ENCODE measurements around the gene BMP2K. TPM values are rescaled to one million over a fixed set of nuclear protein-coding genes. Genes with fewer than 3 reads are reported as not detected.

Gene BMP2K
- total and polyA plus RNA-seq, 12 donors = 4.9 to 36.5 (median 28.1) TPM

- DNase-seq (no peak), ATAC-seq (no peak)
- no peaks in the 10 kb centered on the region for H3K4me1 ChIP-seq
- WGBS, 2 donors = 94% methylated on average over 5 of the region's 5 CpGs
- H3K36me3 ChIP-seq = peaks cover 0 to 95% (median 30%) of the 10 kb centered on the region in 9 donors
- no peaks in the 10 kb centered on the region for H3K27me3 ChIP-seq
- no peak overlapping the region for H3K4me3 ChIP-seq
- H3K27ac ChIP-seq = no peak overlapping the region
- intact Hi-C loops (cut with DNase I) = loop anchor here in 1 of 10 donors (10.0 kb wide), 1 partner anchor 922 kb away; no protein-coding TSS in a partner anchor
- H3K9me3 ChIP-seq = no peaks in the 10 kb centered on the region
- no peak for TF ChIP-seq CTCF (IDR thresholded peaks at IDR 0.05)
Observed at GRCh38 chr4:78876568-78877320, 100.6 kb downstream of the BMP2K start.

GRCh38 chr4:78878031-78878430 lies 101.9 kb downstream of the BMP2K start:
- TF ChIP-seq CTCF (IDR thresholded peaks at IDR 0.05) = no peak
- no peak overlapping the region for H3K27ac ChIP-seq
- no peak overlapping the region for H3K4me3 ChIP-seq
- no peaks in the 10 kb centered on the region for H3K4me1 ChIP-seq
- DNase-seq = no peak
- H3K36me3 ChIP-seq = peaks cover 0 to 83% (median 20%) of the 10 kb centered on the region in 9 donors
- no peak for ATAC-seq
- no peaks in the 10 kb centered on the region for H3K27me3 ChIP-seq
- no peaks in the 10 kb centered on the region for H3K9me3 ChIP-seq
- intact Hi-C loops (cut with DNase I) = loop anchor here in 1 of 10 donors (10.0 kb wide), 1 partner anchor 923 kb away; no protein-coding TSS in a partner anchor
- WGBS, 2 donors = 95 to 100% methylated on average over 1 of the region's 1 CpG

GRCh38 chr4:78880874-78881492 lies 104.8 kb downstream of the BMP2K start:
- Histone ChIP-seq H3K4me1 (no peaks in the 10 kb centered on the region), H3K36me3 (peaks cover 0 to 67% (median 15%) of the 10 kb centered on the region in 9 donors), H3K9me3 (no peaks in the 10 kb centered on the region), H3K27ac (no peak overlapping the region), H3K4me3 (no peak overlapping the region), H3K27me3 (no peaks in the 10 kb centered on the region)
- intact Hi-C loops (cut with DNase I) = no loop called here
- ATAC-seq (no peak), DNase-seq (no peak)
- TF ChIP-seq CTCF (IDR thresholded peaks at IDR 0.05) = no peak

GRCh38 chr4:78885598-78885997 lies 109.4 kb downstream of the BMP2K start:
- no peak for TF ChIP-seq CTCF (IDR thresholded peaks at IDR 0.05)
- no peaks in the 10 kb centered on the region for H3K27me3 ChIP-seq
- no peaks in the 10 kb centered on the region for H3K9me3 ChIP-seq
- no peak overlapping the region for H3K4me3 ChIP-seq
- peaks cover 0 to 5% (median 0%) of the 10 kb centered on the region in 9 donors for H3K4me1 ChIP-seq
- intact Hi-C loops (cut with DNase I) = no loop called here
- DNase-seq = no peak
- ATAC-seq = no peak
- no peak overlapping the region for H3K27ac ChIP-seq
- H3K36me3 ChIP-seq = peaks cover 0 to 56% (median 13%) of the 10 kb centered on the region in 9 donors
